Smooth muscle cell (in vitro differentiated cells): ENCODE measurements around the gene ZNF12. TPM values are rescaled to one million over a fixed set of nuclear protein-coding genes. Genes with fewer than 3 reads are reported as not detected.
"Not testable (repeated sequence)": the region's sequence is repeated elsewhere in the genome, so short reads cannot be mapped to it uniquely, and the experiment has no call there.

Experiments used
- DNase-seq: peaks from one replicate; lab custom pipeline; 2025; ENCODE audit not compliant: unreplicated experiment; lab: John Stamatoyannopoulos, UW
- H2AFZ ChIP-seq: fragments of 200-600 bp; sonication (generic); 2 replicates; pipeline ENCODE4 v1.6.0; 2016; ENCODE audit warnings: antibody characterized with exemption, low read depth, mild to moderate bottlenecking
- H3F3A ChIP-seq: fragments of 200-600 bp; sonication (generic); 2 replicates; pipeline ENCODE4 v1.6.0; 2017; ENCODE audit warnings: antibody characterized with exemption, low read depth
- H3K27ac ChIP-seq: fragments of 200-600 bp; sonication (generic); 2 replicates; pipeline ENCODE4 v1.5.1; 2016; ENCODE audit warnings: low read depth, mild to moderate bottlenecking
- H3K27me3 ChIP-seq: fragments of 200-600 bp; sonication (generic); 2 replicates; pipeline ENCODE4 v1.6.1; 2016; ENCODE audit warnings: low read depth, mild to moderate bottlenecking
- H3K36me3 ChIP-seq: fragments of 200-600 bp; sonication (generic); 2 replicates; pipeline ENCODE4 v1.5.1; 2016; ENCODE audit warnings: low read depth
- H3K4me1 ChIP-seq: fragments of 200-600 bp; sonication (generic); 2 replicates; pipeline ENCODE4 v1.5.1; 2016; ENCODE audit warnings: low read depth
- H3K4me2 ChIP-seq: fragments of 200-600 bp; sonication (generic); 2 replicates; pipeline ENCODE4 v1.6.0; 2016; ENCODE audit warnings: mild to moderate bottlenecking
- H3K4me3 ChIP-seq: fragments of 200-600 bp; sonication (generic); 2 replicates; pipeline ENCODE4 v1.5.1; 2016; ENCODE audit warnings: mild to moderate bottlenecking
- H3K79me2 ChIP-seq: fragments of 200-600 bp; sonication (generic); 2 replicates; pipeline ENCODE4 v1.6.0; 2016; ENCODE audit warnings: low read depth, mild to moderate bottlenecking
- H3K9ac ChIP-seq: fragments of 200-600 bp; sonication (generic); 2 replicates; pipeline ENCODE4 v1.6.0; 2016; ENCODE audit warnings: low read depth
- H3K9me3 ChIP-seq: fragments of 200-600 bp; sonication (generic); replicated peaks from 2 replicates; pipeline ENCODE4 v1.5.1; 2016; ENCODE audit warnings: low read depth
- H4K20me1 ChIP-seq: fragments of 200-600 bp; sonication (generic); 2 replicates; pipeline ENCODE4 v1.6.0; 2016; ENCODE audit warnings: low read depth
- WGBS: methylation state at CpG from one replicate; pipeline ENCODE4 v1.1.7; 2016; ENCODE audit warnings: low lambda C conversion rate; 5-methylcytosine and 5-hydroxymethylcytosine counted together
- polyA plus RNA-seq: library from polyadenylated mRNA; unstranded; fragments of >200 nt; fragmentation: Nextera tagmentation; extraction: Ambion mirVana; gene quantifications from 2 replicates; pipeline ENCODE4 v1.2.1, GENCODE V29; 2016
- total RNA-seq: library from RNA; depleted of rRNA; stranded (reverse); fragments of >200 nt; gene quantifications from 2 replicates; pipeline ENCODE4 v1.2.3, GENCODE V29; 2014
- TF ChIP-seq, protein P1 (sequence below): fragments of 200-600 bp; sonication (generic); IDR thresholded peaks from 2 replicates; pipeline ENCODE4 v1.5.1; 2017; ENCODE audit warnings: borderline replicate concordance, mild to moderate bottlenecking, antibody characterized with exemption; ENCODE audit not compliant: insufficient read depth, poor library complexity, severe bottlenecking

ZNF12 gene
- 13.9 and 16.7 TPM in 2 replicates for total RNA-seq
- 8.7 and 13.0 TPM in 2 replicates for polyA plus RNA-seq

DNA sequence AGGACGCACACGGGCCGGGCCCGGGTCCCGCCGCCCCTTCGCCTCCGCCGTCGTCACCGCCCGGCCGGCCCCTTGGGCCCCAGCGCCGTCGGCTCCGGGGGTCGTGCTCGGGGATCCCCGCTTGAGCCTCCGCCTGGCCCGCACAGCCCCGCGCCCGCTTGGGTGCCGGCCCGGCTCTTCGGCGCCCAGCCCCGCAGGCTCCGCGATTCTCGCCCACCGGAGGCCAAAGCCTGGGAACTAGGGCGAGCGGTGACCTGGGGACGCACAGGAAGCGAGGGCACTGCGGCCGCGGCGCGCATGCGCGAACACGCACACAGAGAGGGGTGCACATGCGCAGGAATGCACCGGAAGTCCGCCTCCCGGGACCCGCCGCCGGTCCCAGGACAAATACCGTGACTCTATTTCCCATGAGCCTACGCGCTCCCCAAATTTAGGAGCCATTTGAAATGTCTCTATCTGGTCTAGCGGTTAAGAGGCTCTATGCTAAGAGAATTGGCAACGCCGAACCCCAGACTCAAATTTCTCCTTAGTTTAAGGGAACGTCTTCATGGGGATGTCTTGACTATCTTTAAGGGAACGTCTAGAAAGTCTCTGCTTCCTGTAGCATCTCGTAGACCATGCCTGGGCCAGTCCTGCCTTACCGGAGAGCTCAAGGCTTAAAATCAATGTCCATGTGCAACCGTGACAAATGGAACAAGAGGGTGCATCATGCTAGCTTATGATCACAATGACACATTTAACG lies at the start of gene ZNF12:
TSS of gene ZNF12 (minus strand) at position 282 of the 742 bp plus-strand sequence. CDS start 1,774 bp downstream, outside the sequence.
- H3K27ac ChIP-seq: peak within 1 kb of the TSS; percentile 74
- peaks cover 21% of the 10 kb centered on the region for H4K20me1 ChIP-seq
- H3K4me1 ChIP-seq: peaks cover 12% of the 10 kb centered on the region
- peak within 1 kb of the TSS; percentile 100 for H3K4me2 ChIP-seq
- peaks cover 44% of the 10 kb centered on the region for H3K79me2 ChIP-seq
- H3K36me3 ChIP-seq: peaks cover 24% of the 10 kb centered on the region
- DNase-seq: peak; percentile 84
- H3K9ac ChIP-seq: peak within 1 kb of the TSS; percentile 96
- peak within 1 kb of the TSS; percentile 84 for H3K4me3 ChIP-seq
- TF ChIP-seq, protein P1, sequence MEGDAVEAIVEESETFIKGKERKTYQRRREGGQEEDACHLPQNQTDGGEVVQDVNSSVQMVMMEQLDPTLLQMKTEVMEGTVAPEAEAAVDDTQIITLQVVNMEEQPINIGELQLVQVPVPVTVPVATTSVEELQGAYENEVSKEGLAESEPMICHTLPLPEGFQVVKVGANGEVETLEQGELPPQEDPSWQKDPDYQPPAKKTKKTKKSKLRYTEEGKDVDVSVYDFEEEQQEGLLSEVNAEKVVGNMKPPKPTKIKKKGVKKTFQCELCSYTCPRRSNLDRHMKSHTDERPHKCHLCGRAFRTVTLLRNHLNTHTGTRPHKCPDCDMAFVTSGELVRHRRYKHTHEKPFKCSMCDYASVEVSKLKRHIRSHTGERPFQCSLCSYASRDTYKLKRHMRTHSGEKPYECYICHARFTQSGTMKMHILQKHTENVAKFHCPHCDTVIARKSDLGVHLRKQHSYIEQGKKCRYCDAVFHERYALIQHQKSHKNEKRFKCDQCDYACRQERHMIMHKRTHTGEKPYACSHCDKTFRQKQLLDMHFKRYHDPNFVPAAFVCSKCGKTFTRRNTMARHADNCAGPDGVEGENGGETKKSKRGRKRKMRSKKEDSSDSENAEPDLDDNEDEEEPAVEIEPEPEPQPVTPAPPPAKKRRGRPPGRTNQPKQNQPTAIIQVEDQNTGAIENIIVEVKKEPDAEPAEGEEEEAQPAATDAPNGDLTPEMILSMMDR: no peak
- peak within 1 kb of the TSS; percentile 100 for H2AFZ ChIP-seq
- WGBS: 4% methylated on average over 58 of the region's 65 CpGs
- H3F3A ChIP-seq: peaks cover 9% of the 10 kb centered on the region
- peaks cover 14% of the 10 kb centered on the region for H3K9me3 ChIP-seq
- H3K27me3 ChIP-seq: peaks cover 17% of the 10 kb centered on the region

GRCh38 chr7:6753964-6754363 lies 47.2 kb upstream of the ZNF12 start, which contains the start of gene RSPH10B2:
TSS of gene RSPH10B2 (plus strand) at chr7:6754103. CDS start at chr7:6757678, 3,575 bp downstream.
- not testable (repeated sequence) for H3K4me3 ChIP-seq, H3K27ac ChIP-seq, H3F3A ChIP-seq, H3K9ac ChIP-seq, H3K79me2 ChIP-seq, DNase-seq, H3K36me3 ChIP-seq, H4K20me1 ChIP-seq, H2AFZ ChIP-seq, H3K27me3 ChIP-seq, H3K4me2 ChIP-seq, H3K4me1 ChIP-seq, H3K9me3 ChIP-seq
- 9% methylated on average over 17 of the region's 38 CpGs for WGBS

- H3K27me3 ChIP-seq, H2AFZ ChIP-seq, DNase-seq, H4K20me1 ChIP-seq, H3K9me3 ChIP-seq, H3K9ac ChIP-seq, H3K79me2 ChIP-seq, H3K27ac ChIP-seq, H3K4me3 ChIP-seq, H3K36me3 ChIP-seq, H3K4me1 ChIP-seq, H3K4me2 ChIP-seq, H3F3A ChIP-seq: not testable (repeated sequence)
- 98% methylated on average over 6 of the region's 6 CpGs for WGBS
Measured at GRCh38 chr7:6750173-6750572, 43.4 kb upstream of the ZNF12 start.

GRCh38 chr7:6749335-6749734 lies 42.6 kb upstream of the ZNF12 start:
- H3K4me2 ChIP-seq, H3F3A ChIP-seq: not testable (repeated sequence)
- 100% methylated on average over 2 of the region's 12 CpGs for WGBS

GRCh38 chr7:6744410-6745100 lies 37.8 kb upstream of the ZNF12 start:
- 84% methylated on average over 3 of the region's 12 CpGs for WGBS
- not testable (repeated sequence) for H3K27ac ChIP-seq, H3K4me3 ChIP-seq, H3F3A ChIP-seq, DNase-seq, H4K20me1 ChIP-seq, H3K4me2 ChIP-seq, H3K36me3 ChIP-seq, H3K27me3 ChIP-seq, H3K4me1 ChIP-seq, H3K79me2 ChIP-seq, H3K9ac ChIP-seq, H2AFZ ChIP-seq, H3K9me3 ChIP-seq

More at GRCh38 chr7:6749335-6749734, 42.6 kb upstream of the ZNF12 start:
- not testable (repeated sequence) for H3K27me3 ChIP-seq, H3K36me3 ChIP-seq, DNase-seq, H4K20me1 ChIP-seq, H3K27ac ChIP-seq, H3K4me3 ChIP-seq, H3K9me3 ChIP-seq, H3K79me2 ChIP-seq, H3K4me1 ChIP-seq, H2AFZ ChIP-seq, H3K9ac ChIP-seq

DNA sequence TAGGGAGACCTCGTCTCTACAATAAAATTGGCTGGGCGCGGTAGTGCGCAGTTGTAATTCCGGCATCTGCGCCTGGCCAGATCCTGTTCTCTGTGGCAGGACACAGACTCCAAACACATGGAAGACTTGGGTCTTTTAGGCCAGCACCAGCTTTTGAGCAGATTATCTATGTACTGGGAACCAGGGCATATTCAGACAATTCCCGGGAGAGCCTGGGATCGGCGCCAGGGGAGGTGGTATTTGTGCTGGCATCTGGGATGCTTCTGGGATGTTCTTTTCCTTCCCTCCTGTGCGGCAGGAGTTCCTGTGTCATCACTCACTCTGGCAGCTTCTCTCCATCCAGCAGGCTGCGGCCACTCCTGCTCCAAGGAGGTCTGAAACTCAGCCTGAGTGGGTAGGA lies 31.7 kb upstream of the ZNF12 start:
- H3K36me3 ChIP-seq, H3K27ac ChIP-seq, H3K4me1 ChIP-seq, H3K79me2 ChIP-seq, H3K9me3 ChIP-seq, DNase-seq, H3K27me3 ChIP-seq, H3K4me2 ChIP-seq, H3K9ac ChIP-seq, H3F3A ChIP-seq, H2AFZ ChIP-seq, H3K4me3 ChIP-seq: not testable (repeated sequence)
- 97% methylated on average over 9 of the region's 11 CpGs for WGBS
- peaks cover 17% of the 10 kb centered on the region for H4K20me1 ChIP-seq
